Measurements from ENCODE around the gene FGD5.

- TF ChIP-seq GATA2 (IDR thresholded peaks at IDR 0.05; ENCODE audit: low read depth, low read length): no peak
- TF ChIP-seq GATA3 (IDR thresholded peaks at IDR 0.05; ENCODE audit: low read depth, low read length): no peak
Observed at GRCh38 chr3:14861446-14862302, 42.9 kb downstream of the FGD5 start.
